Aorta (tissue), 5 donors: ENCODE results near the gene PTPRM. TPM values are rescaled to one million over a fixed set of nuclear protein-coding genes. Genes with fewer than 3 reads are reported as not detected.
"Not testable (repeated sequence)": the region's sequence is repeated elsewhere in the genome, so short reads cannot be mapped to it uniquely, and the experiment has no call there.

Source experiments
- ATAC-seq: fragments of 200-7000 bp; cut with Tn5 transposase; one replicate; pipeline ENCODE4 v1.9.1; 2022; ENCODE audit warnings: moderate library complexity; ENCODE audit not compliant: low FRiP score
- DNase-seq, 2 donors: peaks; one replicate each; pipeline ENCODE4 v3.0.0-alpha.2; 2020
- H3K27ac ChIP-seq, 2 donors: one replicate each; pipeline ENCODE4 v1.5.1; 2013; ENCODE audit warnings: low read length in 2 of 2, mild to moderate bottlenecking in 2 of 2, moderate library complexity in 2 of 2, control low read depth in 1 of 2, inconsistent platforms in 1 of 2, low read depth in 1 of 2
- H3K27me3 ChIP-seq, 2 donors: one replicate each; pipeline ENCODE4 v1.6.1; 2013; ENCODE audit warnings: control low read depth in 1 of 2, low read length in 1 of 2, mild to moderate bottlenecking in 1 of 2, moderate library complexity in 1 of 2; ENCODE audit not compliant: insufficient read depth in 2 of 2, control insufficient read depth in 1 of 2
- H3K36me3 ChIP-seq, 2 donors: one replicate each; pipeline ENCODE4 v1.6.1; 2013; ENCODE audit warnings: control low read depth in 1 of 2, low read length in 1 of 2, mild to moderate bottlenecking in 1 of 2; ENCODE audit not compliant: insufficient read depth in 2 of 2, control insufficient read depth in 1 of 2
- H3K4me1 ChIP-seq, 2 donors: one replicate each; pipeline ENCODE4 v1.6.1; 2013; ENCODE audit warnings: low read length in 2 of 2, control low read depth in 1 of 2, mild to moderate bottlenecking in 1 of 2, moderate library complexity in 1 of 2; ENCODE audit not compliant: insufficient read depth in 2 of 2, control insufficient read depth in 1 of 2
- H3K4me3 ChIP-seq, 2 donors: one replicate each; pipeline ENCODE4 v1.5.1; 2013; ENCODE audit warnings: low read length in 2 of 2, control low read depth in 1 of 2, mild to moderate bottlenecking in 1 of 2
- H3K9me3 ChIP-seq: one replicate; pipeline ENCODE4 v1.6.1; 2013; ENCODE audit warnings: mild to moderate bottlenecking, low read length; ENCODE audit not compliant: control insufficient read depth
- WGBS, 2 donors: extraction: QIAGEN DNeasy Blood & Tissue Kit; methylation state at CpG; one replicate each; pipeline ENCODE4 v1.1.7; 2013; 5-methylcytosine and 5-hydroxymethylcytosine counted together
- intact Hi-C, 2 donors: fragments of 100-400 bp; cut with DNase I; formaldehyde crosslinking; loops; one replicate each; pipeline versions ENCODE4 v1.14.2 to v1.15.0; 2022
- polyA plus RNA-seq, 2 donors: library from polyadenylated mRNA; stranded (reverse); fragments of 200-250 nt; gene quantifications; one replicate each; pipeline ENCODE4 v1.2.3, GENCODE V29; 2013
- total RNA-seq, 2 donors: library from RNA; stranded (reverse); fragmentation: NEBNext Ultra II Directional; extraction: Animal tissue kit (Norgen Biotek cat#: 25700); gene quantifications; one replicate each; pipeline ENCODE4 v1.2.1, GENCODE V29; 2021
- donor health status: healthy with polysubstance abuse.
- donor health status: Bipolar disorder and iron deficiency.
- donor health status: DM: no; HTN: no; CAD: no.
- donor health status: DM: no; HTN: no; CAD: no.
- donor health status: DM: yes; HTN: yes; CAD: no.

PTPRM gene
- total and polyA plus RNA-seq, 4 donors, result 10.6 to 98.9 (median 65.6) TPM

GRCh38 chr18:8045884-8046281, 478.8 kb downstream of the PTPRM start:
- intact Hi-C loops, result no loop called here
- Histone ChIP-seq H3K27ac (no peak overlapping the region), H3K4me1 (no peaks in the 10 kb centered on the region), H3K27me3 (no peaks in the 10 kb centered on the region), H3K9me3 (no peaks in the 10 kb centered on the region), H3K4me3 (no peak overlapping the region), H3K36me3 (no peaks in the 10 kb centered on the region)
- no peak for ATAC-seq
- DNase-seq, result no peak
- 91 to 94% methylated on average over 8 of the region's 8 CpGs for whole genome bisulfite sequencing, 2 donors

GRCh38 chr18:8046441-8046840, 479.3 kb downstream of the PTPRM start:
- H3K9me3 ChIP-seq, result no peaks in the 10 kb centered on the region
- 93% methylated on average over 5 of the region's 5 CpGs for WGBS, 2 donors
- H3K27me3 ChIP-seq, result no peaks in the 10 kb centered on the region
- H3K4me1 ChIP-seq, result no peaks in the 10 kb centered on the region
- intact Hi-C loops, result no loop called here
- no peak for ATAC-seq
- no peaks in the 10 kb centered on the region for H3K36me3 ChIP-seq
- no peak overlapping the region for H3K4me3 ChIP-seq
- no peak for DNase-seq
- no peak overlapping the region for H3K27ac ChIP-seq

- WGBS, 2 donors, result 39 to 46% methylated on average over 2 of the region's 2 CpGs
- Histone ChIP-seq H3K4me1 (no peaks in the 10 kb centered on the region), H3K27me3 (no peaks in the 10 kb centered on the region), H3K27ac (no peak overlapping the region), H3K36me3 (no peaks in the 10 kb centered on the region), H3K4me3 (no peak overlapping the region), H3K9me3 (no peaks in the 10 kb centered on the region)
- ATAC-seq (no peak), DNase-seq (no peak)
- intact Hi-C loops, result no loop called here
Measured at GRCh38 chr18:8049147-8049546, 482.0 kb downstream of the PTPRM start.

GRCh38 chr18:8050616-8051329, 483.7 kb downstream of the PTPRM start:
- no peak for ATAC-seq
- Histone ChIP-seq H3K4me3 (no peak overlapping the region), H3K27me3 (no peaks in the 10 kb centered on the region), H3K27ac (no peak overlapping the region), H3K4me1 (no peaks in the 10 kb centered on the region), H3K9me3 (no peaks in the 10 kb centered on the region), H3K36me3 (no peaks in the 10 kb centered on the region)
- intact Hi-C loops, result no loop called here
- WGBS, 2 donors, result 72 to 76% methylated on average over 5 of the region's 5 CpGs
- DNase-seq, result no peak

GRCh38 chr18:8051453-8051852, 484.3 kb downstream of the PTPRM start:
- intact Hi-C loops, result no loop called here
- H3K27ac ChIP-seq, result no peak overlapping the region
- no peaks in the 10 kb centered on the region for H3K27me3 ChIP-seq
- H3K4me1 ChIP-seq, result no peaks in the 10 kb centered on the region
- ATAC-seq (no peak), DNase-seq (no peak)
- no peaks in the 10 kb centered on the region for H3K9me3 ChIP-seq
- no peak overlapping the region for H3K4me3 ChIP-seq
- no peaks in the 10 kb centered on the region for H3K36me3 ChIP-seq
- 24 to 36% methylated on average over 2 of the region's 2 CpGs for WGBS, 2 donors

- Histone ChIP-seq H3K4me1 (no peaks in the 10 kb centered on the region), H3K36me3 (no peaks in the 10 kb centered on the region), H3K27ac (no peak overlapping the region), H3K9me3 (no peaks in the 10 kb centered on the region), H3K4me3 (no peak overlapping the region), H3K27me3 (no peaks in the 10 kb centered on the region)
- WGBS, 2 donors, result 27 to 47% methylated on average over 2 of the region's 2 CpGs
- ATAC-seq (no peak), DNase-seq (no peak)
- intact Hi-C loops, result no loop called here
Measured at GRCh38 chr18:8052237-8052701, 485.2 kb downstream of the PTPRM start.

GRCh38 chr18:8056723-8057122, 489.6 kb downstream of the PTPRM start:
- intact Hi-C loops, result no loop called here
- Histone ChIP-seq H3K4me1 (no peaks in the 10 kb centered on the region), H3K27ac (no peak overlapping the region), H3K27me3 (no peaks in the 10 kb centered on the region), H3K36me3 (no peaks in the 10 kb centered on the region), H3K9me3 (no peaks in the 10 kb centered on the region), H3K4me3 (no peak overlapping the region)
- 89 to 91% methylated on average over 1 of the region's 1 CpG for WGBS, 2 donors
- no peak for ATAC-seq
- DNase-seq, result no peak

- H3K36me3 ChIP-seq, H3K9me3 ChIP-seq, H3K27ac ChIP-seq, intact Hi-C loops, H3K4me3 ChIP-seq, ATAC-seq, H3K4me1 ChIP-seq, DNase-seq, H3K27me3 ChIP-seq: not testable (repeated sequence)
- WGBS, 2 donors, result 91 to 92% methylated on average over 12 to 13 of the region's 22 CpGs
Measured at GRCh38 chr18:8063152-8063551, 496.0 kb downstream of the PTPRM start.

- ATAC-seq, result no peak
- peaks cover 0 to 2% of the 10 kb centered on the region in 2 donors for H3K4me1 ChIP-seq
- H3K4me3 ChIP-seq, result no peak overlapping the region
- no peaks in the 10 kb centered on the region for H3K9me3 ChIP-seq
- no peak for DNase-seq
- no peak overlapping the region for H3K27ac ChIP-seq
- H3K27me3 ChIP-seq, result no peaks in the 10 kb centered on the region
- intact Hi-C loops, result no loop called here
- H3K36me3 ChIP-seq, result no peaks in the 10 kb centered on the region
Measured at GRCh38 chr18:8063733-8064132, 496.6 kb downstream of the PTPRM start.
